DMS 273 treated with DMSO at 0.1 percent for 48 hours (cell line): ENCODE measurements around the gene FFAR3.
"Not testable (repeated sequence)": the region's sequence is repeated elsewhere in the genome, so short reads cannot be mapped to it uniquely, and the experiment has no call there.

Source experiments
- DNase-seq: peaks from one replicate; lab custom pipeline; 2025; lab: John Stamatoyannopoulos, UW

The FFAR3 gene

DNA sequence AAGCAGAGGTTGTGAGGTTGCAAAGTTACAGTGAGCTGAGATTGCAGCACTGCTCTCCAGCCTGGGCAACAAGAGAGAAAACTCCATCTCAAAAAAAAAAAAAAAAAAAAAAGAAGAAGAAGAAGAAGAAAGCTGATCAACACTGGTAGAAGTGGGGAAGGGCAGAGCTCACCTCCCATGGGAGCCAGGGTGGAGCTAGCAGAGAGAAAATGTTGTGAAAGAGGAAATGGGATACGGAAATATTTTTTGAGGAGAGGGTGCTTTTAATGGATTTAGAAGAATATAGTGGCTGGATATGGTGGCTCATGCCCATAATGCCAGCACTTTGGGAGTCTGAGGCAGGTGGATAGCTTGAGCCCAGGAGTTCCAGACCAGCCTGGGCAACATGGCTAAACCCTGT, 19.4 kb downstream of the FFAR3 start:
- DNase-seq = no peak

DNA sequence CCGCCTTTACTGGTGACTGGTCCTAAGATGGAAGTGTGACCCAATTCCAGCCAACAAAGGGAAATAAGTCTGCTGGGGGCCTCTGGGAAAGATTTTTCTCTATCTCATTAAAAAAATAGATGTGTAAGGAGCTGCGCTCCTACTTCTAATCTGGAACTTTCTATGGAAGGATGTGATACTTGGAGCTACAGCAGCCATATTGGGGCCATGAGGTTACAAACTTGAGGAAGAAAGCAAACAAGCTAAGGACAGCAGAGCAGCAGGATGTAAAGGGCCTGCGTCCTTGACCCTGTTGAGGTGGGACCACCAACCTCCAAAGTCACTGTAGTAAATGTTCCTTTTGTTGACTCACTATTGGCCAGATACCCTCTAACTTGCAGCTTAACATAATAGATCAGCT, 20.1 kb downstream of the FFAR3 start:
- no peak for DNase-seq

- DNase-seq = not testable (repeated sequence)
Measured at GRCh38 chr19:35379545-35379944, 21.3 kb downstream of the FFAR3 start.

DNA sequence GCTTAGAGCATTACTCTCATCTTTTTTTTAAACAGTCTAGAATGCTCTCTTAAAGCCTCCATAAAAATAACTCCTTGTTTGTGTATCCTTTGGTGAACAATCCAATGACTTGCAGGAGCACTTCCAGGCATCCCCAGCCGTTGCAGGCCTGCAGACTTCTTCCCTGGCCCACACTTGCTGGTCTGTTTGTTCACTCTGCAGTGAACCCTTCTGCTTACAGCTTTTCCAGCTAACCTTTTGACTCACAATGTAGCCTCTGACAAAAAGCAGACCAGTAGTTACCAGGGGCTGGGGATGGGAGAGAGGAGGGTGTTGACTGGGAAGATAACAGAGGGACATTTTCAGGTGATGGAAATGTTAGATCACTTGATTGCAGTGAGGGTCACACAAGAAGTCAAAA, 21.7 kb downstream of the FFAR3 start:
- DNase-seq = no peak

DNA sequence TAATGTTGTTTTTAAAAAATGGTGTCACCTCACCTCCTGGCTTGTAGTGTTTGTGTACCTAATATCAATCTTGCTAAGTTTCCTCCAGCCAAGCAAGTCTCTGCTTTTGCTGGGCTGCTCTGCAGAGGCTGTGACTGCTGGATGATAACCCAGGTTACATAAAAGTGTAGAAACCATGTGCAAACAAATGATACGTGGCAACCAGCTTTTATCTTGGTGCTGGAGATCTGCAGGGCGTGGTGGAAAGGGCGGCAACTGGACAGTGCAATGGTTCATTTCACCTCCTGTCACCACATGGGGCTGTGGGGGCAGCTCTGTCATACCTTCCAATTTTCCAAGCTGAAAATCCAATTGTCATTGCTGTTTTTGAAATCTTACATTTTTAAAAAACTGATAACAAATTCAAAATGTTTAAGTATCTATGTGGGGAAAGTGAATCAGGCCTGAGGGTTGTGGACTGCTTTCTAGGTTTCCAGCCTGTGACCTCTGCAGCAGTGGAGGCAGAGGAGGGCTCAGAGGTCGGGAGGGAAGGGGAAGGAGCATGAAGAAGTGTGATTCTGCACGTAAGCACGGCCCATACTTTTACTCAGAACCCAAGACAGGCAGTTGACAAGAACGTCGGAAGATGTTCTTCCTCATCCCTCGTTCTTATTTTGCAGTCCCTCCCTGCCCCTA, 22.3 kb downstream of the FFAR3 start:
- DNase-seq = no peak

- no peak for DNase-seq
Measured at GRCh38 chr19:35381318-35381717, 23.1 kb downstream of the FFAR3 start.

DNA sequence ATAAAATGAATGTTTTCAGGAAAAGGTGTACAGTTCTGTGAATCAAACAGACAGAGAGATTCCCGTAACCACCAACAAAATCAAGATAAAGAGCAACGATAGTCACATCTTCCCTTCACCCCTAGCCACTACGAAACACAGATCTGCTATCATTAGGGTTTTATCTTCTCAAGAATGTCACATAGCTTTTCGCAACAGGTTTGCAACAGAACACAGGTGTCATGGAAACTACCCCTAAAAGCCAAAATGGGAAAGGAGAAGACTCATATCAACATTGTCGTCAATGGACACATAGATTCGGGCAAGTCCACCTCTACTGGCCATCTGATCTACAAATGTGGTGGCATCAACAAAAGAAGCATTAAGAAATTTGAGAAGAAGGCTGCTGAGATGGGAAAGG, 23.7 kb downstream of the FFAR3 start:
- no peak for DNase-seq

DNA sequence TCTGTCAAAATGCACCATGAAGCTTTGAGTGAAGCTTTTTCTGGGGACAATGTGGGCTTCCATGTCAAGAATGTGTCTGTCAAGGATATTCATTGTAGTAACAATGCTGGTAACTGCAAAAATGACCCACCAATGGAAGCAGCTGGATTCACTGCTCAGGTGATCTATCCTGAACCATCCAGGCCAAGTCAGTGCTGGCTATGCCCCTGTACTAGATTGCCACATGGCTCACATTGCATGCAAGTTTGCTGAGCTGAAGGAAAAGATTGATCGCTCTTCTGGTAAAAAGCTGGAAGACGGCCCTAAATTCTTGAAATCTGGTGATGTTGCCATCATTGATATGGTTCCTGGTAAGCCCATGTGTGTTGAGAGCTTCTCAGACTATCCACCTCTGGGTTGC, 25.3 kb downstream of the FFAR3 start:
- no peak for DNase-seq

- DNase-seq = no peak
Measured at GRCh38 chr19:35388277-35389054, 30.2 kb downstream of the FFAR3 start.

- no peak for DNase-seq
Measured at GRCh38 chr19:35389192-35389861, 31.1 kb downstream of the FFAR3 start.

- no peak for DNase-seq
Measured at GRCh38 chr19:35392742-35393715, 34.8 kb downstream of the FFAR3 start.

- peak; percentile 38 for DNase-seq
Measured at GRCh38 chr19:35395382-35396199, 37.3 kb downstream of the FFAR3 start.

DNA sequence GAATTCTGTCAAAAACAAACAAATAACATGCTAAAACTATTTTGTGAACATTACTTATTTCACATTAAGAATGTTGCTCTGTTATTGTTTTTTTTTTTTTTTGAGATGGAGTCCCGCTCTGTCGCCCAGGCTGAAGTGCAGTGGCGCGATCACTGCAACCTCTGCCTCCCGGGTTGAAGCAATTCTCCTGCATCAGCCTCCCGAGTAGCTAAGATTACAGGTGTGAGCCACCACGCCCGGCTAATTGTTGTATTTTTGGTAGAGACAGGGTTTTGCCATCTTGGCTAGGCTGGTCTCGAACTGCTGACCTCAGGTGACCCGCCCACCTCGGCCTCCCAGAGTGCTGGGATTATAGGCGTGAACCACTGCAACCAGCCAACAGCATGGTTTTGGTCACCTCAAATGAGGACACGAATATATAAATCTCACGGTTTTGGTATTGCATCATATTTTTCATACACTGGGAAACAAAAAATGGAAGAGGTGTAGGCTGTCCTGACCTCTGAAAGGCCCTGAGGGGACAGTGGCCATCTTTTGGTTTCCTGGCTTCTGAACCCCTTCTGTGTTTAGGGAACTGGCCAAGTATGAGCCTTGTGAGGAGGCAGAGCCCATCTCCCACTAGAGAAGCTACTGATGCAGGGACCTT, 38.1 kb downstream of the FFAR3 start:
- DNase-seq = no peak

GRCh38 chr19:35397064-35397463, 38.8 kb downstream of the FFAR3 start:
- no peak for DNase-seq

- no peak for DNase-seq
Measured at GRCh38 chr19:35398570-35398969, 40.3 kb downstream of the FFAR3 start.

- DNase-seq = no peak
Measured at GRCh38 chr19:35399231-35399630, 41.0 kb downstream of the FFAR3 start.

GRCh38 chr19:35399948-35400772, 41.9 kb downstream of the FFAR3 start:
- DNase-seq = no peak

DNA sequence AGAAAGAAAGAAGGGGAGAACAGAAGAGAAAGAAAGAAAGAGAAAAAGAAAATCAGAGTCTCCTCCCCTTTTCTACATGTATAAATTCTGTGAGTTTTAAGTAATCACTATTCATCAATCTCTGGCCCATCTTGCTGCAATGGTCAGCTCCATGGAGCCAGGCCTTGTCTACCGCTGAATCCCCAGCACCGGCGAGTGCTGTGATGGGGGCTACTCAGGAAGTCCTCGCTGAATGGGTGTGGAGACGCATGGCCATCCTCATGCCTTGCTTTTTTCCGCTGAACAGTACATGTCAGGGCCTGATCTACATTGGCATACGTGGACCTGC, 42.5 kb downstream of the FFAR3 start:
- DNase-seq = no peak

GRCh38 chr19:35401416-35401815, 43.2 kb downstream of the FFAR3 start:
- not testable (repeated sequence) for DNase-seq
